HG03060 (cell line): ENCODE results near the gene MEOX1.

ENCODE experiments used
- ATAC-seq: cut with Tn5 transposase; IDR thresholded peaks from one replicate; pipeline ENCODE4 v1.9.1; 2021; ENCODE audit warnings: low read depth, moderate number of reproducible peaks; ENCODE audit not compliant: unreplicated experiment

The MEOX1 gene

DNA sequence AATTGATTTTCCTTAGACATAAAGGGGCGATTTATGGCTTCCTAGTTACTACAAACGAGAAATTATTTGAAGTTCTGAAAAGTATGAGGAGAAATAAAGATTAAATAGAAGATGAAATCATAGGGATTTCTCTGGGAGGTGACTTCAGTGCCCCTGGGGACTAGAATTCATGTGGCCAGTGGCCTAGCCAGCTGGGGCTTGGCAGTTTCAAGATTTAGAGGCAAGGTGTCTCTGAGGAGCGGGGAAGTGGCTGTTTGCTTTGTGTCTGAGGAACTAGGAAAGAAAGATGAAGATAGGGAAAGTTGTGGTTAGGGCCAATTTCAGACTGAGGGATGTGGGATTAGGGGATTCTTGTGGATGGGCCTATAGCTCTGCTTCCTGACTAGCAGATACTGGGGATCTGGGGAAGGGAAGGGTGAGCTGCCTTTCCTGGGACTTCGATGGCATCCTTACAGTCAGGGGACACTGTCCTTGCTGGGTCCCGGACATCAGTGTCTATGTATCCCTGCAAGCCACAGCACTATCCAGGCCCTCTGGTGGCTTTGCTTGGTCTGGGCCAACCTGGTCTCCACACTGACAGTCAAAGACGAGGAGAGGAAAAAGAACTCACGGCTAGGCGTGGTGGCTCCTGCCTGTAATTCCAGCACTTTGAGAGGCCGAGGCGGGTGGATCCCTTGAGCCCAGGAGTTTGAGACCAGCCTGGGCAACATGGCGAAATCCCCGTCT is 22.4 kb upstream of the MEOX1 start:
- ATAC-seq: no peak

DNA sequence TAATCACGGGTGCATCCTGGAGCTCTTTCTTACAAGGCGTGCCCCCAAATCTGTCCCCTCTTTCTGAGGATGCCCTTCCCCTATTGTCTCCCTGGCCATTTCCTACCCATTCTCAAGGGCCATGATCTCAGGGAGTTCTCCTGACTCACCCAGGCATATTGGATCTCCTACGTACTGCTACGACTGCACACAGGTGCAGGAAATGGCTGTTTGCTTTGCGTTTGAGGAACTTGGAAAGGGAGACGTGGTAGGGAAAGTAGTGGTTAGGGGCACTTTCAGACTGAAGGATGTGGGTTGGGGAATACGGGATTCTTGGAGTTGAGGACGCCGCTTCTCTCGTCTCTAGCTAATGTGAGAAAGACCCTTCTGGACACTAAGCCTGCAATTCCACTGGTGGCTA is 18.7 kb upstream of the MEOX1 start:
- ATAC-seq: no peak

DNA sequence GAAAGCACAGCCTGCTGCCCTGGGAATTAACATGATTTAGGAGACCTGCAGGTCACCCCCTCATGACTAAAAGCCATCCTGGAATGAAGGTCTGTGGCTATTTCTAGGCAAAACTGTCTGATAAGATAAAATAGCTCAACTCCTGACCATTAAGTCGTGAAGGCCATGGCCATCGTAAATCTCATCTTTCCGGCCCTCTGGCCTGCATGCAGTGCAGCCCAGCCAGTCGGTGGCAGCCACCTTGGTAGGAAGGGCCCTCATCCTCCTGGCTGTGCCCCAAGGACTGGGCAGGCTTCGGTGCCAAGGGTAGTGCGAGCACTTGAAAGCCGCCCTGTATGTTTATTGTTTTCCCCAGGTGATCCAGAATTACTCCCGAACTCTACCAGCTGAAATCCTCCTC is 18.2 kb upstream of the MEOX1 start:
- ATAC-seq: no peak

DNA sequence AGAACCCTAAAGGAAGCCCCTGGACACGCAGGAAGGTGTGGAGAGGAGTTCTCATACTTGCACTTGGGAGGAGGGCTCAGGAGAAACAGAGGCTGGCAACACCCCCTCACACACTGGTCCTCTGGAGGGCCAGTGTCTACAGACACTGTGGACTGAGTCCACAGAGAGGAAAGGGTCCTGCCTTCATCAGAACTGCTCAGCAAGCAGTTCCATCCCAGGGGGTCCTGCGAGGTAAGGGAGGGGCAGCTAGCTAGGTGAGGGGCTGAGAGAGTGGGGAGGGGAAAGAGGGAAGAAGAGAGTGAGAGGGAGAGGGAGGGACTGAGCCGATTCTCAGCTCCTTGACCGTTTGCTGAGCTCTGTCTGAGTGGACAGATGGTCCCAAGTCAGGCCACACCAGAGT is 17.7 kb upstream of the MEOX1 start:
- ATAC-seq: no peak

DNA sequence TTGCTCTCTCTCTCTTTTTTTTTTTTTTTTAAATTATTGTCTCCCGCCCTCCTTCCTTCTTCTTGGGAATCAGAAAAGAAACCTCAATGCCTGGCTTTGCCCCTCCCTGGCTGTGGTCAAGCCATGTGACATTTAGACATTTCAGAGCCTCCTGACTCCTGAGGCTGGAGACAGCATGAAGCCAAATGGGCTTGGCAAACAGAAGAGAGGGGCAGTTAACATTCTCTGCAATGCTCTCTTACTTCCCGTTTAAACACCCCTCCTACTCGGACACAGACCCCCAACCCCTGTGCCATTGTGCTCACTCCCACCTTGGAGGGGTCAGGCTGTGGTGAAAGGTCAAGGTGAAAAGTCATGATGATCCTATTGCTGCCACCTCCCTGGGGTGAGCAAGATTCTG is 14.7 kb upstream of the MEOX1 start:
- ATAC-seq: no peak

DNA sequence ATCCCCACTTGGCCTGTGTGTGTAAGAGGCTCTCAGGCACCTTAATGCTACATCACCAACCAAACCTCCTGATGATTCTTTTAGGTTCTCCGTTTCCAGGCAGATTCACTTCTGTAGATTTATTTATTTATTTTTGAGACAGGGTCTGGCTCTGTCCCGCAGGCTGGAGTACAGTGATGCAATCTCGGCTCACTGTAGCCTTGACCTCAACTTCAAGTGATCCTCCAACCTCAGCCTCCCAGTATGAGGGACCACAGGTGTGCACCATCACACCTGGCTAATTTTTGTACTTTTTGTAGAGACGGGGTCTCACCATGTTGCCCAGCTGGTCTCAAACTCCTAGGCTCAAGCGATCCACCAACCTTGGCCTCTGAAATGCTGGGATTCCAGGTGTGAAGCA is 12.7 kb upstream of the MEOX1 start:
- ATAC-seq: no peak

DNA sequence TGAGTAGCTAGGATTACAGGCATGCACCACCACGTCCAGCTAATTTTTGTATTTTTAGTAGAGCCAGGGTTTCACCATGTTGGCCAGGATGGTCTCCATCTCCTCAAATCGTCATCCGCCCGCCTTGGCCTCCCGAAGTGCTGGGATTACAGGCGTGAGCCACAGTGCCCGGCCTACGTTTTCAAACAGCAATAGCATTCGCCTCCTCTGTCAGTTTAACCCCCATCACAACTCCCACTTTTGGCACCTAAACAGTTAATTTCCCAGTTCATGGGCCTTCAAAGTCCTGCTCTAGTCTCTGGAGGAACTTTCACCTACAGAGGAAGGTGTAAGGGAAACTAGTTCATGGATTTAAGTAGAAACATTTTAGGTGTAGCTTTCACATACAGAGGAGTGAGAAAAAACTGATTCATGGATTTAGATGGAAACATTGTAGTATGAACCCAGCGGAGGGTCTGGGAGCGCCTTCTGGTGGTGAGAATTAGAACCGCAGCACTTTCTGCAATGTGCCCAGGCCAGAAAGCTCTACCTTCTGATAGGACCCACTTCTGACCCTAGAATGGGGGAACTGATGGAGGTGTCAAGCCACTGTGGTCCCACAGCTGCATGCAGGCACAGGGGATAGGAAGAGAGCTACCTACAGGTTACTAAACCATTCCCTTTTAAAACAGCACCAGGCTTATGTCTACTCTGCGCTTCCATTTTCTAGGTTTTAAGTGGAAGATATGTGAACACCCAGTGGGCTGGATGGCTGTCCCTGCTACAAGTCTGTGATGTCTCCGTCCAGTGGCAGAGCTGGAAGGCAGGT is 12.0 kb upstream of the MEOX1 start:
- no peak for ATAC-seq

DNA sequence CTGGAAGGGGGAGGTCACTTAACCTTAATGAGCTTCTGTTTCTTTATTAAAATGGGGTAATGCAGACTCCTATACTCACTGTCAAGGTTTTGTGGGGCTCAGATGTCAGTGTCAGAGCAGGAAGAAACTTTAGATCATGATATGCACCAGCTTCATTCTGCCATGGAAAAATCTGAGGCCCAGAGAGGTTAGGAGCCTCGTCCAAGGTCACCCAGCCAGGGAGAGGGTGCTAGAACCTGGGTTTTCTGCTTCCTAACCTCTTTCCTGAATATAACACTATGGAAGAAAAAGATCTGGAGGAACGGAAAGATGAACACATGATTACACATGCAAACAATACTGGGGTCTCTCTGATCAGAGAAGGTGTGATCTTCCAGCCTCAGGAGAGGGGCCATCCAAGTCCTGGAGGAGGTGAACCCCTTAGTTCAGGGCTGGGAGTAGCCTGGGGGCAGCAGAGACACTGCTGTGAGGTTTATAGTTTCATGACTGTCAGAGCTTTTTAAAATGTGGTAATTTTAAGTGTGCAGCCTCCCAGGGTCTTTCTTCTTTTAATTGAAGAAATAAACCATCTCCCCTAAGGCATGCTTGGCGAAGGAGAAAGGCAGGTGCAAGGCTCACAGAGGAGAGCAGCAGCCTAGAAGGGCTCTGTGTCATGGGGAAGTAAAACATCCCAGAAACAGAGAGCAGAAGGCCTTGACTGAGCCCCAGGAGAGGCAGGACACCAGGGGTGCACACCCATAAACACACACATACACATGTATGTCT is 10.2 kb upstream of the MEOX1 start:
- no peak for ATAC-seq

DNA sequence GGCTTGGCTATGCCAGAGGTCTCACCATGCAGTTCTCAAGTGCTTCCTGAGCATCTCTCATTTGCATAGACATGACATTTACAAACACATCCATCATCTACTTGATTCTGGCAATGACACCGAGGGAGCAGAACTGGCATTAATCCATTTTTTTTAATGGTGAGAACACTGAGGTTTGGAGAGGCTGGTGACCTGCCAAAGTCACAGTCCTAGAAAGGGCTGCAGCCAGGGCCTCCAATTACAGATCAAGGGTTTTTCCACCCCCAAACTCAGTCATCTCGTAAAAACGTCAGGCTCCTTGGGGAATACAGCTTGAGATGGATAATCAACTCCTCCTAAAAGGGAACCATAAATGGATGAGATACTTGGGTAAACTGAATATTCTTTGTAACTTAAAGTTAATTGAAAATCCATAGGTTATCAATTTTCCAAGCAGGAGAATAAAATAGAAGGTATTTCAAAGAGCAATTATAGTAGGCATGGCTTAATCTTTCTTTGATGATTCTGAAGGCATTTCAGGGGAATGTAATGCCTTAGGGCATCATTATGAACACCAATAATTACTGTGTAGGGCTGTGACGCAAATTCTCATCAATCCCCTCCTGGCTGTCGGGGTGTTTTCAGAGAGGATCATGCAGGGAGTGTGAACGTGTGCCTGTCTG is 9.4 kb upstream of the MEOX1 start:
- no peak for ATAC-seq

DNA sequence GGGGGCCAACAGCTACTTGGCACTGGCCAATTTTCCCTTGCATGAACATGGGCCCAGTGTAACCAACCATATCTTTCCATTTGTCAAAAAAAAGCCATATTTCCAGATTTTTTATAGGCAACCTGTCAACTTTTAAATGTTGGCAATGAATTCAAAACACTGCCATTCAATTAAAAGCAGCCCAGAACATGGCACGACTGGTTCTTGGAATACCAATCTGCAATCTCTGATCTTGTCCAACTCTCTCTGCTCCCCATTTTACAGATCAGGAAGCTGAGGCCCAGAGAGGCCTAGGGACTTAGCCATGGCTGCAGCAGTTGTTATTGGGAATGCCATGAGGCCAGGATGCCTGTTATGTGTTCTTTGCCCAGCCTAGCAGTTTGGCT is 8.9 kb upstream of the MEOX1 start:
- ATAC-seq: no peak

DNA sequence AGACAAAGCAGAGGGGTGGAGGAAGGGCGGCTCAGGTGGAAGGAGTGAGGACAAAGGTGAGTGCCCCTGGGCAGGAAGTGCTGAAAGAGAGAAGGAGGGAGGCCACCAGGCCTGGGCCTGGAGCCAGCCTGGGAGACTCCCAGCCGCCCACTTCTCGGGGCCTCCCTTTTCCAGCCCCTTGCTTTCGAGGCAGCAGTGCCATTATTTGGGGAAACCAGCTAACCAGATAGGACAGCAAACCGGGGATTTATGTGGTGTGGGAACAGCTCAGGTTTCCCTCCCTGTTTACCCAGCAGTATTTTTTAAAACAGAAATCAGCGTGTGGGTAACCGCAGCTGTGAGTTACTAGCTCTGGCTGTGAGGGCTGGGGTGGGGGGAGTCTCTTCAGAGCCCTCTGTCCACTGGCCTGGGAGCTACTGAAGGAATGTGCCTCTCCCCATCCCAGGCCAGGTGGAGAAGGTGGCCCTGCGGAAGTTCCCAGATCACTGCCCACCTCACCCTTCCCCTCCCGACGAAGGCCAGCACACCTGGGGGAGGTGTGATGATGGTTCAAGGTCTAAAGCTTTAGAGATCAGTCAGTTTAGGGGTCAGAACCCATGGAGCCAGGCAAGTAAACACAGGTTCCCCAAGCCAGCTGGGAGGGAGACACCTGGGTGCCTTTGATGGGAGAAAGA is 8.4 kb upstream of the MEOX1 start:
- no peak for ATAC-seq

DNA sequence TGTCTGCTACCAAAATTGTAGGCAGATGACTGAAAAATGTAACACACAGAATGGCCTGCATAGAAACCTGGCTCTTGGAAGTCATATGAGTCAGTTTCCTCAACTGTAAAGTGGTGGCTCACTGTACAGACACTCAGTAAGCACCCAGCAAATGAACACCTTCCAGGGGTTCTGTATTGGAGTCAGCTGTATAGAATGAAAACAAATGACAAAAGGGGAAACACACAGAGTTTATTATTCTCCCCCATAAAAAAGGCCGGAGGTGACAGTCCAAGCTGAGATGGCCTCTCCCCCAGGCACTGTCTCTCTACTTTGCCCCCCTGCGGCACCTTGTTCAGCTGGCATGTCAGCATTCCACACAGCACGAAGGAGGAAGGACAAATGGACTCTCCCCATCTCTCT is 6.2 kb upstream of the MEOX1 start:
- ATAC-seq: no peak

DNA sequence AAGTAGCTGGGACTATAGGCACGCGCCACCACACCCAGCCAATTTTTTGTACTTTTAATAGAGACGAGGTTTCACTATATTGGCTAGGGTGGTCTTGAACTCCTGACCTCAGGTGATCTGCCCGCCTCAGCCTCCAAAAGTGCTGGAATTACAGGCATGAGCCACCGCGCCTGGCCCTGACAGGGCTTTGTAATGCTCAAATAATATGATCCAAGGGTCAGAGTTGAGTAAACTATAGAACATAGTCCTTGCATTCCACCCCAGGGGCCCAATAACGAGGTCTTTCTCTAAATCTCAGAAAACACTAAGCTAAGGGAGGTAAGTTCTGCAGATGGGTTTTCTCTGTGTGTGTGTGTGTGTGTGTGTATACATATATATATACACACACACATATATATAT is 5.8 kb upstream of the MEOX1 start:
- no peak for ATAC-seq

DNA sequence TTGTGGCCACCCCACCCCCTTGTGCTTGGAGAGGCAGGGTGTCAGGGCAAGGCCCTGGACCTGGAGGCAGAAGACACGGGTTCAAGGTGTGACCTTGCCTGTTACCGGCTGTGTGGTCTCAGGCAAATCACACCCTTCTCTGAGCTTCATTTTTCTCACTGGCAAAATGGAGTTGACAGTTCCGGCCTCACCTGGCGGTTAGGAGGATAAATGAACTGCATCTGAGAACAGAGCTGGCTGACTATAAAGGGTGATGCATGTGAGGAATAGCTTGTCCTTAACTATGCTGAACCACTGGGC is 4.2 kb upstream of the MEOX1 start:
- ATAC-seq: no peak

DNA sequence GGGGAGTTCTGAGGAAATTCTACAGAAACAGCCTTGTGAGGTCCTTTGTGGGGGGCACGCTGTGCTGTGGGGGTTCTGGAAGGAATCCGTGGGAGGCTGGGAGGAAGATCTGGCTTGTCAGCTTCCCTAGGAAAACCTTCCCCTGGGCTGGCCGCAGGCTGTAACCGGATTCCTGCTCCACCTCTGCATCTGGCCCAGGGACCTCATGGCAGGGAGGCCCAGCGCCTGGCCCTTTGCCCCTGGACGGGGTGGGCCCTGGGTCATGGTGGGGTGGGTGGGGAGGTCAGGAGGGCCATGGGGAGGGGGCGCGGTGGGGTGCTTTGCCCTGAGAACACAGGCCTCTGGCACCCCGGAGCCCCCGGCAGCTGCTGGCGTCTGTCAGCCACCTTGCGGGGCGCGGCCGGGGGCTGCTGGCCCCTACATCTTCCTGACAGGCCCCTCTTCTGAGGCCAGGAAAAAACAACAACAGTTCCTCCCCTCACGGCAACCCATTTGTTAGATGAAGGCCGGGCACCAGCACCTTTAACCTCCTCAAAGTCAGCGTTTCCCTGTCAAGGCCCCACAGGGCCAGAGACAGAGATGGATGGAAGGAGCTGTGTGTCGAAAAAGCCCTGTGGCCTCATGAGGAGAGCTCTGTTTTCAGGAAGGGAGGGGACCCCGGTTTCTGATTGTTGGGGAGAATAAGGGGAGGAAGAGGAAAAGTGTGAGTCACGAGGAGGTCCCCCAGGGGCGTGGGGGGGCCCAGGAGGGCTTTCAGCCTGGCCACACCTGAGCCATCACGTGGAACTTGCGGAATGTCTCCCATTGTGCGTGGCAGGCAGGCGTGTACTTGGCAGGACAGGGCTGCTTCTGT is 3.6 kb upstream of the MEOX1 start:
- no peak for ATAC-seq

DNA sequence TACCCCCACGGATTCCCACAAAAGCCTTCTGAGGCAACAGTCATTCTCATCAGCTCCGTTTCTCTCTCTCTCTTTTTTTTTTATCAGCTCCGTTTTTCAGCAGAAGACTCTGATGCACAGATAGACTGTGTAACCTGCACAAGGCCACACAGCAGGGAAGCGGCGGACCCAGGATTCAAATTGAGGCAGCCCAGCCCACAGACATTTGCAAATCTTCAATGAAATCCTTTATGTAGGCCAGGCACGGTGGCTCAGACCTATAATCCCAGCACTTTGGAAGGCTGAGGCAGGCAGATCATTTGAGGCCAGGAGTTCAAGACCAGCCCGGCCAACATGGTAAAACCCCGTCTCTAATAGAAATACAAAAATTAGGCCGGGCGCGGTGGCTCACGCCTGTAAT is 2.4 kb upstream of the MEOX1 start:
- ATAC-seq: no peak

DNA sequence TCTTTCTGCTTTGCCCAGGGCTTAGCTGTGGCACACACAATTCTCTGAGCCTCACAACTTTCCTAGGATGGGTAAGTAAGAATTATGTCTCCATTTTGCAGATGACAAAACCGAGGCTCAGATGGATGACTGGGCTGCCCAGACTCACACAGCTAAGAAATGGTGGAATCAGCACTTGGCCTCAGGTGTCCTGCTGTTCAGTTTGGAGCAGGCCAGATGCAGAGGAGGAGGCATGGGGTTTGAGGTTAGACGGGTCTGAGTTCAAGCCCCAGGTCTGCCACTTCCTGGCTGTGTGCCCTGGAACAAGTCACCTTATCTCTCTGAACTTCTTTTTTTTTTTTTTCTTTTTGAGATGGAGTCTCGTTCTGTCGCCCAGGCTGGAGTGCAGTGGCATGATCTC is 1.7 kb upstream of the MEOX1 start:
- no peak for ATAC-seq

DNA sequence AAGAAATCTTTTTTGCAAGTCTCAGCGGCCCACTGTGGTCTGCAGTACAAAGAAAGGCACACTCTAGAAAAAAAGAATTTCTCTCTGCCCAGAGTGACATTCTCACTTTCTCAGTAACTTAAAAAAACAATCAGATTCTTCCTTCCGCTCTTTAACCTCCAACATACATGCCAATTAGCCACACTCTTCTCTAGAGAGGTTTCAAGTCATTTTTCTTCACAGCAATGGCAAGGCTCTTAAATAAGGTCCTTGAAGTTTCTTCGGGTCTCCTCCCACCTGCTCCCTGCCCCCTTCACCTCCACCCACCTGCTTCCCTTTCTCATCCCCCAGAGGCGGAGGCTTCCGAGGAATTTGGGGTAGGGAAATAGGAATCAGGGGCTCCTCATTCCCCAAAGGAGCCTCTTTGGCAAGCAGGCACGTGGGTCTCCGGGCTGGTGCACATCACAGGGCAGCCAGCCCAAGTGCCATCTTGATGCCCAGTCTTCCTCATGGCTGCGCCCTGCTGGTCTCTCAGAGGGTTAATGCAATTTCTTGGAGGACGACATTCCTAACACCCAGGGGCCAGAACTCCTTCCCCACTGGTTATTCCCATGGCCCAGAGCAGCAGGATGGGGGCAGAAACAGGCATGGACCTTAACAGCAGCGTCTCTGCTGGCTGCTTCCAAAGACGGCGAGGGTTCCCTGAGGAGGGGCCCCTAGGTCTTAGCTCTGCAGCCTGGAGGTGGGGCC is 855 bp upstream of the MEOX1 start:
- no peak for ATAC-seq

DNA sequence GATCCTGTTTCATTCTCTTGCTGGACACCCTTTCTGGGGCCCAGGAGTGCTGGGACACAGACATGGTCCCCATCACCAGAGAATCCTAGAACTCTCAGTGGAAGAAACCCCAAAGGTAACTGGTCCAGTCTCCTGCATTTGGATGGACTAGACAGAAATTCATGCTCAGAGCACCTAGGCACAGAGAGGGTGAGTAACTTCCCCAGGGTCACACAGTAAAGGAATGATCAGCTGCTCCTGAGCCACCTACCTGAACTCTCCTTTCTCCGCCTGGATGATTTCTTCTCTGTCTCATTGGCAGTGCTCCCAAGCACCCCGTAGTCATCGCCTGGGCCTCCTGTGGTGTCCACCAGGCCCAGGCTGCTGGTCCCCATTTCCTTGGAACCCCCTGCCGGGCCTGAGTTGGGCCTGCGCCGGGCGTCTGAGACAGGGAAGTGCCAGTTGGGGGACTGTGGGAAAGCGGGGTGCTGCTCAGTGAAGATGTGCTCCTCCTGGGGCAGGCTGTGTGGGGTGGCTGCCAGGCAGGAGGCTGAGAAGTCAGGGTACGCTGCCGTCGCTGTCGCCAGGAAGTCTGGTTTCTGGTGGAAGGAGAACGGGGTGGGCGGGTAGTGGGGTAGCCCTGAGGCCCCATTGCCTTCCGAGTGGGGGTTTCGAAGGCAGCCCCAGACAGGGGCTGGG is 767 bp downstream of the MEOX1 start:
- ATAC-seq: no peak
